IMR-90 (cell line): ENCODE data around the gene ATP10A.

Experiments used
- BHLHE40 ChIP-seq: fragments of 150-350 bp; IDR thresholded peaks from 2 replicates; pipeline ENCODE4 v1.6.1; 2016; ENCODE audit warnings: mild to moderate bottlenecking, low read depth, low read length
- CEBPB ChIP-seq: IDR thresholded peaks from 2 replicates; pipeline ENCODE4 v1.6.1; 2012; ENCODE audit warnings: low read depth, low read length, improper control_type of control experiment
- CTCF ChIP-seq: conservative IDR thresholded peaks from 2 replicates; pipeline ENCODE4 v1.5.1; 2012; ENCODE audit warnings: mild to moderate bottlenecking, low read depth, low read length, improper control_type of control experiment
- ELK1 ChIP-seq: fragments of 150-350 bp; IDR thresholded peaks from 2 replicates; pipeline ENCODE4 v1.6.1; 2016; ENCODE audit warnings: low read depth, mild to moderate bottlenecking, low read length, moderate library complexity, borderline replicate concordance
- FOS ChIP-seq: fragments of 150-350 bp; IDR thresholded peaks from 2 replicates; pipeline ENCODE4 v1.6.1; 2016; ENCODE audit warnings: low read depth, low read length
- MAFK ChIP-seq: IDR thresholded peaks from 2 replicates; pipeline ENCODE4 v1.6.1; 2012; ENCODE audit warnings: low read depth, low read length, improper control_type of control experiment
- MAZ ChIP-seq: IDR thresholded peaks from 2 replicates; pipeline ENCODE4 v1.6.1; 2012; ENCODE audit warnings: low read depth, mild to moderate bottlenecking, low read length, improper control_type of control experiment, moderate library complexity, borderline replicate concordance
- MXI1 ChIP-seq: IDR thresholded peaks from 2 replicates; pipeline ENCODE4 v1.6.1; 2012; ENCODE audit warnings: low read depth, mild to moderate bottlenecking, low read length, moderate library complexity, borderline replicate concordance
- NFE2L2 ChIP-seq: fragments of 150-350 bp; IDR thresholded peaks from 2 replicates; pipeline ENCODE4 v1.6.1; 2016; ENCODE audit warnings: low read depth, mild to moderate bottlenecking, low read length
- POLR2A ChIP-seq: IDR thresholded peaks from 2 replicates; pipeline ENCODE4 v1.6.1; 2012; ENCODE audit warnings: mild to moderate bottlenecking, low read depth, low read length
- RAD21 ChIP-seq: IDR thresholded peaks from 2 replicates; pipeline ENCODE4 v1.6.1; 2012; ENCODE audit warnings: low read length, improper control_type of control experiment
- RFX5 ChIP-seq: IDR thresholded peaks from 2 replicates; pipeline ENCODE4 v1.8.0; 2012; ENCODE audit warnings: low read depth, mild to moderate bottlenecking, low read length, moderate library complexity
- SMC3 ChIP-seq: fragments of 150-350 bp; IDR thresholded peaks from 2 replicates; pipeline ENCODE4 v1.6.1; 2016; ENCODE audit warnings: low read depth, mild to moderate bottlenecking, antibody characterized with exemption, low read length, moderate library complexity
- USF2 ChIP-seq: fragments of 150-350 bp; IDR thresholded peaks from 2 replicates; pipeline ENCODE4 v1.6.1; 2017; ENCODE audit warnings: mild to moderate bottlenecking, antibody characterized with exemption, low read length, low read depth

- TF ChIP-seq RAD21 (no peak), CTCF (no peak), USF2 (no peak), CEBPB (no peak), MAZ (no peak), MAFK (no peak), MXI1 (no peak), POLR2A (no peak), SMC3 (no peak), NFE2L2 (no peak), BHLHE40 (no peak), ELK1 (no peak), RFX5 (no peak), FOS (no peak)
Observed at GRCh38 chr15:25800761-25801515, 62.2 kb downstream of the ATP10A start.
